ENCODE measurements around the gene ABHD12. TPM values are rescaled to one million over a fixed set of nuclear protein-coding genes. Genes with fewer than 3 reads are reported as not detected.

ABHD12 gene
- total and polyA plus RNA-seq, 2 donors (not counting 1 experiment from before 2014, with no cell fraction given), result 79.1 to 84.6 TPM

GRCh38 chr20:25339608-25340007, 51.0 kb downstream of the ABHD12 start:
- H4K20me1 ChIP-seq (ENCODE audit: control insufficient read depth, extremely low read depth, insufficient read depth, low read length), result no peaks in the 10 kb centered on the region
- H3K36me3 ChIP-seq (ENCODE audit: control insufficient read depth, insufficient read depth, low read length), result no peaks in the 10 kb centered on the region
- no peak for TF ChIP-seq EZH2 (IDR thresholded peaks at IDR 0.05; ENCODE audit: low read length, missing control alignments)
- TF ChIP-seq, protein P1, sequence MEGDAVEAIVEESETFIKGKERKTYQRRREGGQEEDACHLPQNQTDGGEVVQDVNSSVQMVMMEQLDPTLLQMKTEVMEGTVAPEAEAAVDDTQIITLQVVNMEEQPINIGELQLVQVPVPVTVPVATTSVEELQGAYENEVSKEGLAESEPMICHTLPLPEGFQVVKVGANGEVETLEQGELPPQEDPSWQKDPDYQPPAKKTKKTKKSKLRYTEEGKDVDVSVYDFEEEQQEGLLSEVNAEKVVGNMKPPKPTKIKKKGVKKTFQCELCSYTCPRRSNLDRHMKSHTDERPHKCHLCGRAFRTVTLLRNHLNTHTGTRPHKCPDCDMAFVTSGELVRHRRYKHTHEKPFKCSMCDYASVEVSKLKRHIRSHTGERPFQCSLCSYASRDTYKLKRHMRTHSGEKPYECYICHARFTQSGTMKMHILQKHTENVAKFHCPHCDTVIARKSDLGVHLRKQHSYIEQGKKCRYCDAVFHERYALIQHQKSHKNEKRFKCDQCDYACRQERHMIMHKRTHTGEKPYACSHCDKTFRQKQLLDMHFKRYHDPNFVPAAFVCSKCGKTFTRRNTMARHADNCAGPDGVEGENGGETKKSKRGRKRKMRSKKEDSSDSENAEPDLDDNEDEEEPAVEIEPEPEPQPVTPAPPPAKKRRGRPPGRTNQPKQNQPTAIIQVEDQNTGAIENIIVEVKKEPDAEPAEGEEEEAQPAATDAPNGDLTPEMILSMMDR (conservative IDR thresholded peaks at IDR 0.05 in 1 of 2, IDR thresholded peaks at IDR 0.05 in 1 of 2; ENCODE audit: low read depth in 1 of 2, low read length in 2 of 2), result no peak
- H3K4me1 ChIP-seq (ENCODE audit: control insufficient read depth, extremely low read depth, insufficient read depth, low read length), result no peaks in the 10 kb centered on the region
- no peak for DNase-seq (ENCODE audit: low read depth in 2 of 2)
- peaks cover 52% of the 10 kb centered on the region for H3K79me2 ChIP-seq (ENCODE audit: control insufficient read depth, insufficient read depth, low read length)
- no peak overlapping the region for H3K9ac ChIP-seq (ENCODE audit: insufficient read depth, low read length)
- no peaks in the 10 kb centered on the region for H3K9me3 ChIP-seq (ENCODE audit: control insufficient read depth, insufficient read depth, low read depth, low read length)
- no peak overlapping the region for H3K4me3 ChIP-seq (replicated peaks in 1 of 4; ENCODE audit: control extremely low read depth in 1 of 4, insufficient read depth in 1 of 4, low read depth in 3 of 4, low read length in 4 of 4)
- H3K27me3 ChIP-seq (ENCODE audit: control insufficient read depth, insufficient read depth, low read length), result no peaks in the 10 kb centered on the region
- H3K27ac ChIP-seq (ENCODE audit: insufficient read depth, low read length), result no peak overlapping the region
- no peak overlapping the region for H3K4me2 ChIP-seq (ENCODE audit: extremely low read depth, insufficient read depth, low read length)
- H2AFZ ChIP-seq (ENCODE audit: low read length), result no peak overlapping the region

DNA sequence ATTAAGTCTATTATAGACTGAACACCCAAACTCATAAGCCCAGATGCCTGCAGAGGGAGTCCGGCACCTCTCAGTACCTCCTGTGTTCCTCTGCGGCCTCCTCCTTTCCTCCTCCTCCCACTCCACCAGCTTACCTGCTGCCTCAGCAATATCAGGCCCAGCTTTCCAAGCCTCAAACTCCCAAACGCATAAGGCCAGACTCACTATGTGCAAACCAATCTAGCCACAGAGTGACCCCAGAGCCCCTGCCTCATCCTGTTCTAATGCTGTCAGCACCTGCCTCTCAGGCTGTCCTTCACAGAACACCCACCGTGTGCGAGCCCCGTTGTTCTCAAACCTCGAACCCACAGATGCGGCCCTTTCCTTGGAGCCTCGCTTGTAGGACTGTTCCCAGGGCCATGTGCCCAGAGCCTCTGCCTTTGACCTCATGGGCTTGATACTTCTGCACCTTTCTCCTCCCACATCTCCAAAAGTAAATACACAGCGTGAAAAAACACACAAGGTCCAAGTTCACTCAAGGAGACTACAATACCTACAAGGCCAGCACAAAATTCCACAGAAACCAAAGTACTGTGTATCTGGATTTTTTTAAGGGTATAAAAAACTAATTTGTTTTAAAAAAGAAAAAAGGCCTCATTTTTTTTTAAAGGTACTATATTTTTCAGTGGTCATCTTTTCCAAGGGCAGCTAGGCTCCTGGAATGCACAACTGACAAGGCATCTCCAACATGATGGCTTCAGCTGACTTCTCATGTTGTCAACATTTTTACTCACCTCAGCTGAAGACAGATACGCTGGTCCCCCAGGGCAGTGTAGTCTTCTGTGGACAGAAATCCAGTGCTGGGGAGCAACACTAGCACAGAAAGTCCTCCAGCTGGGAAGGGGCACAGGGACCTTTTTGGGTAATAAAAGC, 52.3 kb downstream of the ABHD12 start:
- no peaks in the 10 kb centered on the region for H3K4me1 ChIP-seq (ENCODE audit: control insufficient read depth, extremely low read depth, insufficient read depth, low read length)

More for the DNA sequence above, 52.3 kb downstream of the ABHD12 start:
- Histone ChIP-seq H3K36me3 (ENCODE audit: control insufficient read depth, insufficient read depth, low read length) (no peaks in the 10 kb centered on the region), H3K4me2 (ENCODE audit: extremely low read depth, insufficient read depth, low read length) (no peak overlapping the region), H3K9me3 (ENCODE audit: control insufficient read depth, insufficient read depth, low read depth, low read length) (no peaks in the 10 kb centered on the region), H3K4me3 (replicated peaks in 1 of 4; ENCODE audit: control extremely low read depth in 1 of 4, insufficient read depth in 1 of 4, low read depth in 3 of 4, low read length in 4 of 4) (no peak overlapping the region), H2AFZ (ENCODE audit: low read length) (no peak overlapping the region), H3K9ac (ENCODE audit: insufficient read depth, low read length) (no peak overlapping the region), H3K79me2 (ENCODE audit: control insufficient read depth, insufficient read depth, low read length) (peaks cover 41% of the 10 kb centered on the region), H3K27ac (ENCODE audit: insufficient read depth, low read length) (no peak overlapping the region), H4K20me1 (ENCODE audit: control insufficient read depth, extremely low read depth, insufficient read depth, low read length) (no peaks in the 10 kb centered on the region), H3K27me3 (ENCODE audit: control insufficient read depth, insufficient read depth, low read length) (no peaks in the 10 kb centered on the region)
- DNase-seq (ENCODE audit: low read depth in 2 of 2), result no peak
- TF ChIP-seq EZH2 (IDR thresholded peaks at IDR 0.05; ENCODE audit: low read length, missing control alignments), result no peak
- TF ChIP-seq, protein P1 (conservative IDR thresholded peaks at IDR 0.05 in 1 of 2, IDR thresholded peaks at IDR 0.05 in 1 of 2; ENCODE audit: low read depth in 1 of 2, low read length in 2 of 2), result no peak
